Measurements from ENCODE around the gene TMEM235.

Gene TMEM235

DNA sequence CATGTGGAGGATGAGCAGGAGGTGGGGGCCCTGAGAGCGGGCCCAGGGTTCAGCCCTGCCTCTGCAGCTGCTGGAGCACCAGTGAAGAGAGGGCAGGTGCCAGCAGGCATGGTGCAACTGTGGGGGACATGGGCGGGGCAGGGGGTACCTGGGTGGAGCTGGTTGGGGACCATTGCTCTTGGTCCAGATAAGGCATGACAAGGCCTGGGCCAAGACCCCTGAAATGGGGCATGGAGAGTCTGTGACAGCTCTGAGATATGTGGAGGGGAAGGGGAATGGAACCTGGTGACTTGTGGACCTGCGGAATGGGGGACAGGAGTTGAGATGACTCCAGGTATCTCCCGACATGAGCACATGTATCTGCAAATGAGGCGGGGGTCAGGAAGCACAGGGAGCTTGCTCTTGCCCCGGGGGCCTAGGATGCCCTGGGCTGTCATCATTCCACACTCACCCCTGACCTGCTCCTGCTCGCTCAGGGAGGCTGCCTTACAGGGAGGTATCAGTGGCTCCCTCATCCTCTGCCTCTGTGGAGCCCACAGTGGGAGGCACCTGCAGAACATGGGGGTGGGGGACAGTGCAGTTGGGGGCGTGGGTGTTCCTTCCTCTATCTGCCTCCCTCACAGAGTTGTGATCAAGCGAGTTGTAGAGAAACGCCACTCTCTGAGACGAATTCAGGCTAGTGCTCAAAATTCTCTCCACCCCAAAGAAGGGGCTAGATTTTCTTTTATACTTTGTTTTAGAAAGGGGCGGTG lies 40.2 kb downstream of the TMEM235 start:
- CTCF ChIA-PET, result interaction anchor here (0.8 to 1.4 kb wide), 2 partner anchors 18 to 21 kb away, joined by 4 read pairs; no protein-coding TSS in a partner anchor
- TF ChIP-seq ZNF416 (tag by site-specific recombination; IDR thresholded peaks at IDR 0.05) (no peak), CTCF (tag by site-specific recombination; IDR thresholded peaks at IDR 0.05) (no peak), ZNF48 (tag by site-specific recombination; IDR thresholded peaks at IDR 0.05) (no peak), EGR2 (tag by site-specific recombination; IDR thresholded peaks at IDR 0.05; ENCODE audit: low read depth) (peak; percentile 35; the same call in 1 of the 2 replicates), ZNF626 (tag by site-specific recombination; IDR thresholded peaks at IDR 0.05) (no peak), ZFHX2 (tag by site-specific recombination; conservative IDR thresholded peaks at IDR 0.05) (peak; percentile 45), ZNF610 (tag by site-specific recombination; IDR thresholded peaks at IDR 0.05; ENCODE audit: borderline replicate concordance) (no peak), GLIS1 (tag by site-specific recombination; IDR thresholded peaks at IDR 0.05) (peak; percentile 26; the same call in 1 of the 2 replicates)
- TF ChIP-seq, protein P1, sequence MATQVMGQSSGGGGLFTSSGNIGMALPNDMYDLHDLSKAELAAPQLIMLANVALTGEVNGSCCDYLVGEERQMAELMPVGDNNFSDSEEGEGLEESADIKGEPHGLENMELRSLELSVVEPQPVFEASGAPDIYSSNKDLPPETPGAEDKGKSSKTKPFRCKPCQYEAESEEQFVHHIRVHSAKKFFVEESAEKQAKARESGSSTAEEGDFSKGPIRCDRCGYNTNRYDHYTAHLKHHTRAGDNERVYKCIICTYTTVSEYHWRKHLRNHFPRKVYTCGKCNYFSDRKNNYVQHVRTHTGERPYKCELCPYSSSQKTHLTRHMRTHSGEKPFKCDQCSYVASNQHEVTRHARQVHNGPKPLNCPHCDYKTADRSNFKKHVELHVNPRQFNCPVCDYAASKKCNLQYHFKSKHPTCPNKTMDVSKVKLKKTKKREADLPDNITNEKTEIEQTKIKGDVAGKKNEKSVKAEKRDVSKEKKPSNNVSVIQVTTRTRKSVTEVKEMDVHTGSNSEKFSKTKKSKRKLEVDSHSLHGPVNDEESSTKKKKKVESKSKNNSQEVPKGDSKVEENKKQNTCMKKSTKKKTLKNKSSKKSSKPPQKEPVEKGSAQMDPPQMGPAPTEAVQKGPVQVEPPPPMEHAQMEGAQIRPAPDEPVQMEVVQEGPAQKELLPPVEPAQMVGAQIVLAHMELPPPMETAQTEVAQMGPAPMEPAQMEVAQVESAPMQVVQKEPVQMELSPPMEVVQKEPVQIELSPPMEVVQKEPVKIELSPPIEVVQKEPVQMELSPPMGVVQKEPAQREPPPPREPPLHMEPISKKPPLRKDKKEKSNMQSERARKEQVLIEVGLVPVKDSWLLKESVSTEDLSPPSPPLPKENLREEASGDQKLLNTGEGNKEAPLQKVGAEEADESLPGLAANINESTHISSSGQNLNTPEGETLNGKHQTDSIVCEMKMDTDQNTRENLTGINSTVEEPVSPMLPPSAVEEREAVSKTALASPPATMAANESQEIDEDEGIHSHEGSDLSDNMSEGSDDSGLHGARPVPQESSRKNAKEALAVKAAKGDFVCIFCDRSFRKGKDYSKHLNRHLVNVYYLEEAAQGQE (tag by site-specific recombination; IDR thresholded peaks at IDR 0.05), result no peak
- Histone ChIP-seq H3K27ac (ENCODE audit: extremely low read depth, low read depth, low read length) (no peak overlapping the region), H3K36me3 (ENCODE audit: control insufficient read depth in 2 of 2, insufficient read depth in 1 of 2, low read length in 2 of 2) (no peaks in the 10 kb centered on the region), H3K4me3 (ENCODE audit: low read depth, low read length) (no peak overlapping the region), H3K9me3 (ENCODE audit: control insufficient read depth, insufficient read depth, low read depth, low read length) (no peaks in the 10 kb centered on the region), H3K4me1 (ENCODE audit: control insufficient read depth, insufficient read depth, low read length) (peaks cover 8% of the 10 kb centered on the region; the same call in 1 of the 2 replicates)
- POLR2A ChIA-PET, result no interaction called here

DNA sequence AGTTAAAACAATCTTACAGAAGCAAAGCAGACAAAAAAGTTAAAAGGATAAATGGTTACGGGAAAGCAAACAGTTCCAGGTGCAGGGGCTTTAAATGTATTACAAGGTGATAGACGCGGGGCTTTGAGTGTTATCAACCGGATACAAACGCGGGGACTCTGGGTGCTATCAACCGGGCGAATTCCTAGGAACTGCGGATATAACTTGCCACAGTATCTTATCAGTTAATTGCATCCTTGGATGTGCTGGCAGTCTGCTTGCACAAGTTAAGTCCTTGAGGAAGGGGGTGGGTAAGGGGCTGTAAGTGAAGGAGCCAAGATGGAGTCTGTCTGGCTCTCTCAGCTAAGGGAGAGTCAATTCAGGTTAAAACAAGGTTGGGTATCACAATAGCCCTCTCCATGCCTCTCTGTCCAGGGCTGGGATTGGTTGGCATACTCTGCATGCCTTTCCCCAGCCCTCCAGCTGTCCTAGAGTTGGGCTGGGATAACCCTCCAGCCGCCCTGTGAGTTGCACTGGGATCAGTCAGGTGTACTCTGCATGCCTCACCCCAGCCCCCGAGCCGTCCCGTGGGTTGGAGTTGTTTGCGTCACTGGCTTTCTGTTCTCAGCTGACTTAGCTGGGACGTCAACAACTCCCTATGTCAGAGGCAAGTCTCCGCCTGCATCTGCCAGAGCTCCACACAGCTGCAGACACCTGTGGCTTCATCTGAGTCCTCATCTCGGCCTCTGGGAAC lies 40.9 kb downstream of the TMEM235 start:
- Histone ChIP-seq H3K9me3 (ENCODE audit: control insufficient read depth, insufficient read depth, low read depth, low read length) (no peaks in the 10 kb centered on the region), H3K4me3 (ENCODE audit: low read depth, low read length) (no peak overlapping the region), H3K36me3 (ENCODE audit: control insufficient read depth in 2 of 2, insufficient read depth in 1 of 2, low read length in 2 of 2) (no peaks in the 10 kb centered on the region), H3K27ac (ENCODE audit: extremely low read depth, low read depth, low read length) (no peak overlapping the region), H3K4me1 (ENCODE audit: control insufficient read depth, insufficient read depth, low read length) (peaks cover 8% of the 10 kb centered on the region; the same call in 1 of the 2 replicates)
- CTCF ChIA-PET, result interaction anchor here (0.6 to 1.4 kb wide), 2 partner anchors 17 to 137 kb away, joined by 3 to 4 read pairs; no protein-coding TSS in a partner anchor
- POLR2A ChIA-PET, result interaction anchor here (0.9 kb wide), 1 partner anchor 18 kb away, joined by 3 read pairs; no protein-coding TSS in a partner anchor
- peak; percentile 87 for TF ChIP-seq ZNF629 (tag by site-specific recombination; IDR thresholded peaks at IDR 0.05)
- peak; percentile 58; the same call in 1 of the 2 replicates for TF ChIP-seq ZBTB21 (tag by site-specific recombination; IDR thresholded peaks at IDR 0.05)
- TF ChIP-seq ZNF639 (tag by site-specific recombination; IDR thresholded peaks at IDR 0.05), result no peak
- no peak for TF ChIP-seq ZNF610 (tag by site-specific recombination; IDR thresholded peaks at IDR 0.05; ENCODE audit: borderline replicate concordance)
- TF ChIP-seq ZFHX2 (tag by site-specific recombination; conservative IDR thresholded peaks at IDR 0.05), result peak; percentile 44
- TF ChIP-seq PATZ1 (tag by site-specific recombination; IDR thresholded peaks at IDR 0.05), result peak; percentile 59; the same call in 1 of the 2 replicates
- 0 out of 2 replicates have a peak, but pooled peaks have one; percentile 33 for TF ChIP-seq ZNF449 (tag by site-specific recombination; IDR thresholded peaks at IDR 0.05)
- TF ChIP-seq SCRT2 (tag by site-specific recombination; IDR thresholded peaks at IDR 0.05), result peak; percentile 99
- TF ChIP-seq, protein P2, sequence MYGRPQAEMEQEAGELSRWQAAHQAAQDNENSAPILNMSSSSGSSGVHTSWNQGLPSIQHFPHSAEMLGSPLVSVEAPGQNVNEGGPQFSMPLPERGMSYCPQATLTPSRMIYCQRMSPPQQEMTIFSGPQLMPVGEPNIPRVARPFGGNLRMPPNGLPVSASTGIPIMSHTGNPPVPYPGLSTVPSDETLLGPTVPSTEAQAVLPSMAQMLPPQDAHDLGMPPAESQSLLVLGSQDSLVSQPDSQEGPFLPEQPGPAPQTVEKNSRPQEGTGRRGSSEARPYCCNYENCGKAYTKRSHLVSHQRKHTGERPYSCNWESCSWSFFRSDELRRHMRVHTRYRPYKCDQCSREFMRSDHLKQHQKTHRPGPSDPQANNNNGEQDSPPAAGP (tag by site-specific recombination; IDR thresholded peaks at IDR 0.05), result 0 out of 2 replicates have a peak, but pooled peaks have one; percentile 22
- TF ChIP-seq SCRT1 (tag by site-specific recombination; IDR thresholded peaks at IDR 0.05; ENCODE audit: borderline replicate concordance), result peak; percentile 95
- no peak for TF ChIP-seq ZNF335 (tag by site-specific recombination; conservative IDR thresholded peaks at IDR 0.05)
- TF ChIP-seq ZNF529 (tag by site-specific recombination; IDR thresholded peaks at IDR 0.05; ENCODE audit: insufficient replicate concordance), result no peak
- no peak for TF ChIP-seq ZNF175 (tag by site-specific recombination; IDR thresholded peaks at IDR 0.05)

All from HEK293 (cell line).